Measurements from ENCODE around the gene UBTF. TPM values are rescaled to one million over a fixed set of nuclear protein-coding genes. Genes with fewer than 3 reads are reported as not detected.

Gene UBTF
- total RNA-seq, 1 experiment from 2014 or later = 74.3 TPM

GRCh38 chr17:44191369-44191768 lies 28.1 kb downstream of the UBTF start:
- TF ChIP-seq, protein P1, sequence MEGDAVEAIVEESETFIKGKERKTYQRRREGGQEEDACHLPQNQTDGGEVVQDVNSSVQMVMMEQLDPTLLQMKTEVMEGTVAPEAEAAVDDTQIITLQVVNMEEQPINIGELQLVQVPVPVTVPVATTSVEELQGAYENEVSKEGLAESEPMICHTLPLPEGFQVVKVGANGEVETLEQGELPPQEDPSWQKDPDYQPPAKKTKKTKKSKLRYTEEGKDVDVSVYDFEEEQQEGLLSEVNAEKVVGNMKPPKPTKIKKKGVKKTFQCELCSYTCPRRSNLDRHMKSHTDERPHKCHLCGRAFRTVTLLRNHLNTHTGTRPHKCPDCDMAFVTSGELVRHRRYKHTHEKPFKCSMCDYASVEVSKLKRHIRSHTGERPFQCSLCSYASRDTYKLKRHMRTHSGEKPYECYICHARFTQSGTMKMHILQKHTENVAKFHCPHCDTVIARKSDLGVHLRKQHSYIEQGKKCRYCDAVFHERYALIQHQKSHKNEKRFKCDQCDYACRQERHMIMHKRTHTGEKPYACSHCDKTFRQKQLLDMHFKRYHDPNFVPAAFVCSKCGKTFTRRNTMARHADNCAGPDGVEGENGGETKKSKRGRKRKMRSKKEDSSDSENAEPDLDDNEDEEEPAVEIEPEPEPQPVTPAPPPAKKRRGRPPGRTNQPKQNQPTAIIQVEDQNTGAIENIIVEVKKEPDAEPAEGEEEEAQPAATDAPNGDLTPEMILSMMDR (IDR thresholded peaks at IDR 0.05; ENCODE audit: insufficient read depth in 1 of 2, low read depth in 1 of 2, low read length in 1 of 2, severe bottlenecking in 1 of 2, unreplicated experiment in 1 of 2) = no peak
- intact Hi-C loops (cut with micrococcal nuclease; ENCODE audit: unreplicated experiment) = no loop called here
- no peaks in the 10 kb centered on the region for H3K27me3 ChIP-seq (replicated peaks; ENCODE audit: control insufficient read depth, insufficient read depth, low read length)
- Mint-ChIP-seq H3K4me3 (ENCODE audit: unreplicated experiment) (no peak overlapping the region), H3K36me3 (ENCODE audit: insufficient read depth, unreplicated experiment) (peaks cover 82% of the 10 kb centered on the region), H3K9me3 (ENCODE audit: unreplicated experiment) (no peaks in the 10 kb centered on the region), H3K27me3 (ENCODE audit: insufficient read depth, unreplicated experiment) (no peaks in the 10 kb centered on the region), H3K27ac (ENCODE audit: unreplicated experiment) (peak overlapping the region; percentile 85), H3K4me1 (ENCODE audit: low read depth, unreplicated experiment) (peaks cover 13% of the 10 kb centered on the region)
- no peaks in the 10 kb centered on the region for H3K9me3 ChIP-seq
- peaks cover 24% of the 10 kb centered on the region for H3K4me1 ChIP-seq
- CTCF ChIA-PET = interaction anchor here (1.2 kb wide), 1 partner anchor 27 kb away, joined by 3 read pairs; no protein-coding TSS in a partner anchor
- no TSS peak for BruUV-seq (replicated peaks)
- DNase-seq = no peak
- H3K4me3 ChIP-seq (ENCODE audit: low read depth, low read length) = no peak overlapping the region
- POLR2A ChIA-PET = interaction anchor here (0.6 kb wide), 1 partner anchor 8 kb away, joined by 7 read pairs; the partner anchor contains the start of gene ATXN7L3
- H3K36me3 ChIP-seq (ENCODE audit: control insufficient read depth, insufficient read depth, low read length) = peaks cover 3% of the 10 kb centered on the region

- Mint-ChIP-seq H3K27ac (ENCODE audit: unreplicated experiment) (no peak overlapping the region), H3K27me3 (ENCODE audit: insufficient read depth, unreplicated experiment) (no peaks in the 10 kb centered on the region), H3K36me3 (ENCODE audit: insufficient read depth, unreplicated experiment) (peaks cover 78% of the 10 kb centered on the region), H3K4me3 (ENCODE audit: unreplicated experiment) (no peak overlapping the region), H3K4me1 (ENCODE audit: low read depth, unreplicated experiment) (peaks cover 13% of the 10 kb centered on the region), H3K9me3 (ENCODE audit: unreplicated experiment) (no peaks in the 10 kb centered on the region)
- no peak for DNase-seq
- Histone ChIP-seq H3K36me3 (ENCODE audit: control insufficient read depth, insufficient read depth, low read length) (peaks cover 3% of the 10 kb centered on the region), H3K27me3 (replicated peaks; ENCODE audit: control insufficient read depth, insufficient read depth, low read length) (no peaks in the 10 kb centered on the region), H3K9me3 (no peaks in the 10 kb centered on the region), H3K4me1 (peaks cover 26% of the 10 kb centered on the region), H3K4me3 (ENCODE audit: low read depth, low read length) (no peak overlapping the region)
- POLR2A ChIA-PET = no interaction called here
- CTCF ChIA-PET = interaction anchor here (0.6 kb wide), 1 partner anchor 9 kb away, joined by 3 read pairs; the partner anchor contains the start of gene ATXN7L3
- no TSS peak for BruUV-seq (replicated peaks)
- TF ChIP-seq, protein P1 (IDR thresholded peaks at IDR 0.05; ENCODE audit: insufficient read depth in 1 of 2, low read depth in 1 of 2, low read length in 1 of 2, severe bottlenecking in 1 of 2, unreplicated experiment in 1 of 2) = no peak
- intact Hi-C loops (cut with micrococcal nuclease; ENCODE audit: unreplicated experiment) = no loop called here
These were observed 29.0 kb downstream of the UBTF start for GRCh38 chr17:44190481-44190880.

DNA sequence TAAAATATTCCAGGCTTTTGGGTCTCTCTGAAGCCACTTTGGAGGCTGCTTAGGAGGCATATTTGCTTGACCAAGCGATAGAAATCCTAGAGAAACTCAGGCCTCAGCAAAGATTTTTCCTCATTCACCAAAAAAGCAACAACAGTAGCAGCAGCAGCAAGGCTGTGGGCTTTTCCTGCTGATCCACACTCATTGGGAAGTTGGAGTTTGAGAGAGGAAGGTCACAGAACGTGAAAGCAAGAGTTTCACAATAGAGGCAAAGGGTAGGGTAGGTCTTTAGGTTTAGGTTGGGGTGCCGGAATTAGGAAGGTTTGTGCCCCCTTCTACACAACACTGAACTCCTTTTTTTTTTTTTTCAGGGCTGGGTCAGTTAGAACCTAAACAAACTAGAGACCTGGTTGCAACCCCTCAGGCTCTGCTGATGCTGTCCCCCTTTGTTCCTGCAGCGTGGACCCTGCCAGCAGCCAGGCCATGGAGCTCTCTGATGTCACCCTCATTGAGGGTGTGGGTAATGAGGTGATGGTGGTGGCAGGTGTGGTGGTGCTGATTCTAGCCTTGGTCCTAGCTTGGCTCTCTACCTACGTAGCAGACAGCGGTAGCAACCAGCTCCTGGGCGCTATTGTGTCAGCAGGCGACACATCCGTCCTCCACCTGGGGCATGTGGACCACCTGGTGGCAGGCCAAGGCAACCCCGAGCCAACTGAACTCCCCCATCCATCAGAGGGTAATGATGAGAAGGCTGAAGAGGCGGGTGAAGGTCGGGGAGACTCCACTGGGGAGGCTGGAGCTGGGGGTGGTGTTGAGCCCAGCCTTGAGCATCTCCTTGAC lies 30.7 kb downstream of the UBTF start:
- BruUV-seq (replicated peaks) = no TSS peak
- Mint-ChIP-seq H3K4me1 (ENCODE audit: low read depth, unreplicated experiment) (peaks cover 18% of the 10 kb centered on the region), H3K4me3 (ENCODE audit: unreplicated experiment) (no peak overlapping the region), H3K9me3 (ENCODE audit: unreplicated experiment) (no peaks in the 10 kb centered on the region), H3K36me3 (ENCODE audit: insufficient read depth, unreplicated experiment) (peaks cover 77% of the 10 kb centered on the region), H3K27me3 (ENCODE audit: insufficient read depth, unreplicated experiment) (no peaks in the 10 kb centered on the region), H3K27ac (ENCODE audit: unreplicated experiment) (no peak overlapping the region)
- H3K4me1 ChIP-seq = peaks cover 29% of the 10 kb centered on the region
- intact Hi-C loops (cut with micrococcal nuclease; ENCODE audit: unreplicated experiment) = no loop called here
- H3K36me3 ChIP-seq (ENCODE audit: control insufficient read depth, insufficient read depth, low read length) = 0 out of 2 replicates have a peak, but pooled peaks cover 3% of the 10 kb centered on the region
- H3K4me3 ChIP-seq (ENCODE audit: low read depth, low read length) = no peak overlapping the region
- TF ChIP-seq, protein P1 (IDR thresholded peaks at IDR 0.05; ENCODE audit: insufficient read depth in 1 of 2, low read depth in 1 of 2, low read length in 1 of 2, severe bottlenecking in 1 of 2, unreplicated experiment in 1 of 2) = no peak
- no peak for DNase-seq
- H3K27me3 ChIP-seq (replicated peaks; ENCODE audit: control insufficient read depth, insufficient read depth, low read length) = no peaks in the 10 kb centered on the region
- H3K9me3 ChIP-seq = no peaks in the 10 kb centered on the region
- POLR2A ChIA-PET = interaction anchor here (0.5 kb wide), 1 partner anchor 11 kb away, joined by 4 read pairs; the partner anchor contains the start of gene ATXN7L3
- CTCF ChIA-PET = no interaction called here

All from Caco-2 (cell line).